Measurements from ENCODE around the gene NMNAT3. TPM values are rescaled to one million over a fixed set of nuclear protein-coding genes. Genes with fewer than 3 reads are reported as not detected.

The NMNAT3 gene
- total RNA-seq, 2 donors from 2014 or later = 1.2 to 1.6 TPM

DNA sequence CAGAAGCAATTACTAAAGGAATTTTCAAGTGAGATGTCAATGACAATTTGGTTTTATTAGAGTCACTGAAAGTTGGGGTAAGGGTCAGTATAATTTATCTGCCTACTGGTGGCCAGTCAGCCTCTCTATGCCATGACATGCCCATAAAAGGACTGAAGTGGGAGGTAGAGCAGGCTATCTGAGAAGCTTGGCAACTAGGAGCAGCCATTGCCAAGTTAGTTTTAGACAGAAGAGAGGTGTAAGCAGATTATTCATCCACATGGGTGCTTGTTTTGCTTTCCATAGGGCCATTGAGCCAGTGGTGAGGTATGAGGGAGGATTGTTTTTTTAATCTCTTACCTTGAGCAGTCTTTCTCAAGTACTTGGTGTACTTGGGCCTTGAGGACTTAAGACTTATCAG is 130.1 kb downstream of the NMNAT3 start:
- Mint-ChIP-seq H3K4me3 (no peak overlapping the region), H3K4me1 (no peaks in the 10 kb centered on the region), H3K27ac (no peak overlapping the region), H3K9me3 (peaks cover 2% of the 10 kb centered on the region), H3K36me3 (ENCODE audit: low read depth) (no peaks in the 10 kb centered on the region), H3K27me3 (ENCODE audit: insufficient read depth) (no peaks in the 10 kb centered on the region)
- no peak for DNase-seq
- H3K9ac ChIP-seq (ENCODE audit: extremely low read depth, low read length, poor library complexity, severe bottlenecking) = no peak overlapping the region
- TF ChIP-seq, protein P1, sequence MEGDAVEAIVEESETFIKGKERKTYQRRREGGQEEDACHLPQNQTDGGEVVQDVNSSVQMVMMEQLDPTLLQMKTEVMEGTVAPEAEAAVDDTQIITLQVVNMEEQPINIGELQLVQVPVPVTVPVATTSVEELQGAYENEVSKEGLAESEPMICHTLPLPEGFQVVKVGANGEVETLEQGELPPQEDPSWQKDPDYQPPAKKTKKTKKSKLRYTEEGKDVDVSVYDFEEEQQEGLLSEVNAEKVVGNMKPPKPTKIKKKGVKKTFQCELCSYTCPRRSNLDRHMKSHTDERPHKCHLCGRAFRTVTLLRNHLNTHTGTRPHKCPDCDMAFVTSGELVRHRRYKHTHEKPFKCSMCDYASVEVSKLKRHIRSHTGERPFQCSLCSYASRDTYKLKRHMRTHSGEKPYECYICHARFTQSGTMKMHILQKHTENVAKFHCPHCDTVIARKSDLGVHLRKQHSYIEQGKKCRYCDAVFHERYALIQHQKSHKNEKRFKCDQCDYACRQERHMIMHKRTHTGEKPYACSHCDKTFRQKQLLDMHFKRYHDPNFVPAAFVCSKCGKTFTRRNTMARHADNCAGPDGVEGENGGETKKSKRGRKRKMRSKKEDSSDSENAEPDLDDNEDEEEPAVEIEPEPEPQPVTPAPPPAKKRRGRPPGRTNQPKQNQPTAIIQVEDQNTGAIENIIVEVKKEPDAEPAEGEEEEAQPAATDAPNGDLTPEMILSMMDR (conservative IDR thresholded peaks at IDR 0.05) = no peak
- H3K9me3 ChIP-seq (ENCODE audit: control insufficient read depth, low read length) = no peaks in the 10 kb centered on the region
- no peaks in the 10 kb centered on the region for H3K36me3 ChIP-seq (ENCODE audit: control insufficient read depth, insufficient read depth, low read length)
- H3K4me1 ChIP-seq (ENCODE audit: control insufficient read depth, insufficient read depth, low read length) = no peaks in the 10 kb centered on the region
- H3K4me3 ChIP-seq (ENCODE audit: low read length) = no peak overlapping the region
- no peak overlapping the region for H3K27ac ChIP-seq (ENCODE audit: low read depth, low read length)
- H3K27me3 ChIP-seq (ENCODE audit: control insufficient read depth, insufficient read depth, low read length, poor library complexity, severe bottlenecking) = no peaks in the 10 kb centered on the region

DNA sequence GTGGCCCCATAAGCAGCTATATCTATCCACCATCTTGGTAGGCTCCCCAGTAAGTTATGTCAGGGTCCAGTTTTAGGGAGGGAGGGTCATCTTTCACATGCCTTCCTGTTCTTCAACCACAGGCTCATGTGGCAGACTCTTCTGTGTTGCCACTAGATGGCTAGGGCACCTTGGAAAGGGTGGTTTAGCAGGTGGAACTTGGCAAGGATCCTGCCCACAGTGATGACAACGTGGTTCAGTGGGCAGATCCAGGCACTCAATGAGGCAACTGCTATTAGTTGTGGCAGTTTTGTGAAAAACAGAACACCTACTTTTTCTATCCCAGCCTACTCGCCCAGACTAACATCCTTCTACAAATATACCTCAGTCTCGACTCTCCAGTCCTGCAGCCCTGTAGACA is 131.0 kb downstream of the NMNAT3 start:
- Histone ChIP-seq H3K9me3 (ENCODE audit: control insufficient read depth, low read length) (no peaks in the 10 kb centered on the region), H3K27me3 (ENCODE audit: control insufficient read depth, insufficient read depth, low read length, poor library complexity, severe bottlenecking) (no peaks in the 10 kb centered on the region), H3K4me1 (ENCODE audit: control insufficient read depth, insufficient read depth, low read length) (no peaks in the 10 kb centered on the region), H3K36me3 (ENCODE audit: control insufficient read depth, insufficient read depth, low read length) (no peaks in the 10 kb centered on the region), H3K4me3 (ENCODE audit: low read length) (no peak overlapping the region), H3K27ac (ENCODE audit: low read depth, low read length) (no peak overlapping the region), H3K9ac (ENCODE audit: extremely low read depth, low read length, poor library complexity, severe bottlenecking) (no peak overlapping the region)
- Mint-ChIP-seq H3K27ac (no peak overlapping the region), H3K4me3 (no peak overlapping the region), H3K36me3 (ENCODE audit: low read depth) (no peaks in the 10 kb centered on the region), H3K9me3 (peaks cover 2% of the 10 kb centered on the region), H3K27me3 (ENCODE audit: insufficient read depth) (no peaks in the 10 kb centered on the region), H3K4me1 (no peaks in the 10 kb centered on the region)
- TF ChIP-seq, protein P1 (conservative IDR thresholded peaks at IDR 0.05) = no peak
- 88% methylated on average over 1 to 3 of the region's 3 CpGs for WGBS, 2 experiments (ENCODE audit: insufficient coverage in 1 of 2, insufficient read length in 1 of 2)
- no peak for DNase-seq

DNA sequence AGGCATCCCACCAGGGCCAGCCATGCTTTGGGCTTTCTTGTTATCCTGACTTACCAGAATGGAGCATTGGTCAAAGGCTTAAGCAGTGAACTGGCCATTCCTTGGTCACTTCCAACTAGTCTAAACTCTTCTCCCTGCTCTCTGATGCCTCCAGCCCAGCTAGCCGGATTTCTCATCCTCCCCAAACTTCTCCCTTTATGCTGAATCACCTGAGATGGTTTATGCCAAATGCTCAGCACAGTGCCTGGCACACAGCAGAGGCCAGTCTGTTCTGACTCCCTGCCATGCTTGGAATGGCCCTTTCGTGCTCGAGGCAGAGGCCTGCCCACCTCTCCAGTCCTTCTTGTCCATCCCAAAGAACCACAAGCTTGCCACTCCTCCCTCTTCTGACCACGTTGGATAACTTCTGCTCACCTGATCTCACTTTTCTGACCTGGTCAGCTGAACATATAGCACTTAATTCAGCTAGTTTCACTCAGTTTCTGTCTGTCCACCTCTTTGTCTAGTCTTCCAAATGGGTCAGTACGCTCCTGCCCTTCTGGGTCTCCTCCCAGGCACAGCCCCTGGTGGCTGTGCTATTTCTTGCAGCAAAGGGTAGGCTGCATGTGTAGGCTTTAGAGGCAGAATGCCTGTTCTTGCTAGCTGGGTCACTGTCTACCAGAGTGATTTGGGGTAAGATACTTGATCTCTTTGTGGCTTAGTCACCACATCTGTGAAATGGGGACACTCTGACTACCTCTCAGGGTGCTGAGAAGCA is 136.1 kb downstream of the NMNAT3 start:
- Mint-ChIP-seq H3K27ac (no peak overlapping the region), H3K9me3 (peaks cover 2% of the 10 kb centered on the region), H3K4me3 (no peak overlapping the region), H3K4me1 (peaks cover 27% of the 10 kb centered on the region), H3K27me3 (ENCODE audit: insufficient read depth) (peaks cover 14% of the 10 kb centered on the region), H3K36me3 (ENCODE audit: low read depth) (peaks cover 4% of the 10 kb centered on the region)
- H3K27me3 ChIP-seq (ENCODE audit: control insufficient read depth, insufficient read depth, low read length, poor library complexity, severe bottlenecking) = no peaks in the 10 kb centered on the region
- peaks cover 4% of the 10 kb centered on the region for H3K36me3 ChIP-seq (ENCODE audit: control insufficient read depth, insufficient read depth, low read length)
- peaks cover 3% of the 10 kb centered on the region for H3K4me1 ChIP-seq (ENCODE audit: control insufficient read depth, insufficient read depth, low read length)
- H3K27ac ChIP-seq (ENCODE audit: low read depth, low read length) = no peak overlapping the region
- H3K4me3 ChIP-seq (ENCODE audit: low read length) = no peak overlapping the region
- H3K9ac ChIP-seq (ENCODE audit: extremely low read depth, low read length, poor library complexity, severe bottlenecking) = no peak overlapping the region
- H3K9me3 ChIP-seq (ENCODE audit: control insufficient read depth, low read length) = no peaks in the 10 kb centered on the region
- TF ChIP-seq, protein P1 (conservative IDR thresholded peaks at IDR 0.05) = peak; percentile 63
- DNase-seq = no peak
- WGBS, 2 experiments (ENCODE audit: insufficient coverage in 1 of 2, insufficient read length in 1 of 2) = 92 to 96% methylated on average over 4 to 5 of the region's 5 CpGs
